Stimulated activated CD8-positive, alpha-beta memory T cell treated with anti-CD3 and anti-CD28 coated beads, Interleukin-2, amount 100 ng/mL, for 48 hours (primary cell): Measurements from ENCODE around the gene DLGAP1.
"Not testable (repeated sequence)": the region's sequence is repeated elsewhere in the genome, so short reads cannot be mapped to it uniquely, and the experiment has no call there.

ENCODE experiments used
- DNase-seq, 2 donors: peaks; one replicate each; pipeline ENCODE4 v3.0.0-alpha.2; 2020; ENCODE audit warnings: low read depth in 2 of 2

Gene DLGAP1

DNA sequence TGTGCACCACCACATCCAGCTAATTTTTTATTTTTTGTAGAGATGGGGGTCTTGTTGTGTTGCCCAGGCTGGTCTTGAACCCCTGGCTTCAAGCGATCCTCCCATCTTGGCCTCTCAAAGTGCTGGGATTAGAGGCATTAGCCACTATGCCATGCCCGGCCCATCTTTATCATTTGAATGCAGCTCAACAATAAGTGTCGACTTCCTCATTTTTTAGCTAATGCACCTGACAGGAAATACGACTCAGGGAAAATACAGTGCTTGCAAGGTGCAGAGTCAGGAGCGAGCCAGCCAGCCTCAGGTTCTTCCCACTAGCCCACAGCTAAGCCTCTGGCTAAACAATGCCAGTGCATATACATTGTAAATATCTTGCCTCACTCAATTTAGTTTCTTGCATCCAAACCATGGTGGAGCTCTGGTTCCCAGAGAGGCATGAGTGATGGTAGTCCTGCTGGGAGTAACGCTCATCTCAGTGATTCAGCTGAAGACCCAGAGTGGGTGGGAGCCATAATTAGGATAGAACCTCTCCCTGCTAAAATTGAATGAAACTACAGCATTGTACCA lies 870.1 kb downstream of the DLGAP1 start:
- no peak for DNase-seq

DNA sequence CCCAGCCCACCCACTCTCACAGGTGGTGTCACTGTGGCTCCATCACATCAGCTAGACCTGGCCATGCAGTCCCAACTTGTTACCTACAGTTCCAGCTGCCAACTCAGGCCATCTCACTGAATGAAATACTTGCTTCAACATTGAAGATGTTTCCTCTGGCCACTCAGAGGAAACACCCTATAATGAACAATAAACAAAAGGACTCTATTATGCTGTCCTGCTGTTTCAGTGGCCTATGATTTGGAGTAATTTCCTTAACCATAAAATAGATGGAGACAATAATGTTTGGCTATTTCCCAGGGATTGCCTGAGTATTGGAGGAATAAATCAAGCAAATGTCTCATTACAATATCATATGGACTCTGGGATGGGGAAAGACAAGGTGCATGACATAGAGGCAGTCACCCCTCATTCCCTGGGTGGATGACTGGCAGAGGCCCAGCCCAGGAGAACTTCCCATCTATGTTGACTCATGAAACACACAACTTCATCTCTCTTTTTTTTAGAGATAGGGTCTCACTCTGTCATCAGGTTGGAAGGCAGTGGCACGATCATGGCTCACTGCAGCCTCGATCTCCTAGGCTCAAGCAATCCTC lies 870.7 kb downstream of the DLGAP1 start:
- no peak for DNase-seq

DNA sequence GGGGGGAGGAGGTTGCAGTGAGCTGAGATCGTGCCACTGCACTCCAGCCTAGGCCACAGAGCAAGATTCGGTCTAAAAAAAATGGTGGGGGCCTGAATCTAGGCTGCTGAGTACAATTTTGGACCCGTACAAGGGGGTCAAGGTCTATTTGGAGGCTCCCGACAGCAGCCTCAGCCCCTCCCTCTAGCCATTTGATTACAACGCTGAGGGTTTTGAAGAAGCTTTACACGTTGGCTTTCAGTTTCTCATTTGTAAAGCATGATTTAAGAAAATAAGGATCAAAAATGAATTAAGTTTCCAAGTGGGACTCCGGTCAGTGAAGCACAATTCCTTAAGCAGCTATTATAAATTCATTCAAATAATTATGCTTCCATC lies 871.2 kb downstream of the DLGAP1 start:
- no peak for DNase-seq

DNA sequence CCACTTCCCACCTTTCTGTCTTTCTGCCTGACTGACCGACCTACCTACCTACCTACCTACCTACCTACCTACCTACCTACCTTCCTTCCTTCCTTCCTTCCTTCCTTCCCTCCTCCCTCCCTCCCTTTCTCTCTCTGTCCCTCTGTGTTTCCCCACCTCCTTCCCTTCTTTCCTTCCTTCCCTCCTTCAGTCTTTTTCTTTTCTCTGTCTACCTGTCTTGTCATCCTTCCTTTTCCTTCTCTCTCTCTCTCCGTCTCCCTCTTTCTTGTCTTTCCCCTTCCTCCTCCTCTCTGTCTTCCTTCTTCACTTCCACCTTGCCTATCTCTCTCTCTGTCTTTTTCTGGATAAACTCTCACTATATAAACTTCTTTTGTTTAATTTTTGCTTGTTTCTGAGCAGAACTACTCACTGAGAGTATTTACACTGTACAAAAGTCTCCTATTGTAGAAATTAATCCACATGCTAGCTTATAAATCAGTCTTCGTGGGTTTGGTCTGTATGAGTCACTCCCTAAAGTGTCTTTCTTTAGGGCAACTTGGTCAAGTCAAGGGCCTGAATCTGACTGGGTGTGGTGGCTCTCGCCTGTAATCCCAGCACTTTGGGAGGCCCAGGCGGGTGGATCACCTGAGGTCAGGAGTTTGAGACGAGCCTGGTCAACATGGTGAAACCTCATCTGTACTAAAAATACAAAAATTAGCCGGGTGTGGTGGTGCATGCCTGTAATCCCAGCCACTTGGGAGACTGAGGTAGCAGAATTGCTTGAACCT lies 871.8 kb downstream of the DLGAP1 start:
- not testable (repeated sequence) for DNase-seq

DNA sequence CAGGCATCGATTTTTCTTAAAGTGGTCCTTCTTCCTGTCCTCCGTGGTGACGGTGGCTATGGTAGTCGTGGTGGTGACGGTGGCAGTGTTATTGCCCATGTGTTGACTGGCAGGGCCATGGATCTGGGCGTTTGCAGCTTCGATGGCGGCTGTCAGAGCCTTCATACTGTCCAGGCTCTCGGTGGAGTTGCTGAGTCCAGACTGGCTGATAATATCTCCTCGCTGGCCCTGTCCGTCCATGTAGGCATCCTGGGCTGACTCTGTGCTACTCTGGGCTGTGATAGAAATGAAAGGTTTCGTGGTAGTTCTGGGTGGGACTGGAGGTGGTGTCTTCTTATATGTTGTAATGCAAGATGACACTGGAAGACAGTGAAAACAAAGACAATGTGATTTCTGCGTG lies 873.2 kb downstream of the DLGAP1 start:
- DNase-seq = no peak

DNA sequence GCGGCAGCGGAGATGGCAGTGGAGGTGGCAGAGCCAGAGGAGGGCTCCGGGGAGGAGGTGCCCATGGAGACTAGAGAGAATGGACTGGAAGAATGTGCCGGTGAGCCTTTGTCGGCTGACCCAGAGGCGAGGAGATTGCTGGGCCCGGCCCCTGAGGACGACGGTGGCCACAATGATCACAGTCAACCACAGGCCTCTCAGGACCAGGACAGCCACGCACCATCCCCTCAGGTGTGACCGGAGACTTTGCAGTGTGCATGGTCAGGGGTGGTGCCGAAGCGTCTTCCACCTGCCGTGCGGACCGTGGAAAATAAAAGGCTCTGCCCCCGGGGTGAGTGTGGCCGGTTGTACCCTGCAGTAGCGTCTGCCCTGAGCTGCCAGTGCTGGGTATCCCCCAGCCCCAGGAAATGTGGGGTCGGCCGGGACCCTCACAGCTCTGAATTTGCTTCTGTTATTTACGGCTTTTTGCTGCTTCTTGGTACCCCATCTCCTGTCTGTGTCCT lies 874.5 kb downstream of the DLGAP1 start:
- DNase-seq = not testable (repeated sequence)

- no peak for DNase-seq
These were observed 875.4 kb downstream of the DLGAP1 start for GRCh38 chr18:3579701-3580100.

- DNase-seq = no peak
These were observed 876.5 kb downstream of the DLGAP1 start for GRCh38 chr18:3578621-3579020.

GRCh38 chr18:3577281-3577855 lies 877.7 kb downstream of the DLGAP1 start:
- DNase-seq = no peak

DNA sequence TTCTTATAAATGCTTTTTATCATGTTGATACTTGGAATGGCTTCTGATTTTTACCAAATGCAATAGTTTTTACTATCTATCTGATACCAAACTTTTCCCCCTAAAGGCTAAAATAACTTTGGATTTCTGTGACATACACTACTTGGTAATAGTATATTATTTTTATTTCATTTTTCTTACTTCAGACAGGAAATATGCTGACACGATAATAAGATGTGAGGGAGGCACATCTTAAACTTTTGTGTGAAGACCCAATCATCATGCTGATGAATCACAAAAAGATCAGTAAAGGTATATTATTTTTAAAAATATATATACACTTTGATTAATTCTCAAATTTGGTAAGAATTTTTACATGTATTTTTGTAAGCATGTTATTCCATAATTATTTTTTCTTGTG lies 882.3 kb downstream of the DLGAP1 start:
- no peak for DNase-seq

GRCh38 chr18:3566851-3567250 lies 888.3 kb downstream of the DLGAP1 start:
- no peak for DNase-seq

- no peak for DNase-seq
These were observed 894.4 kb downstream of the DLGAP1 start for GRCh38 chr18:3560755-3561154.

DNA sequence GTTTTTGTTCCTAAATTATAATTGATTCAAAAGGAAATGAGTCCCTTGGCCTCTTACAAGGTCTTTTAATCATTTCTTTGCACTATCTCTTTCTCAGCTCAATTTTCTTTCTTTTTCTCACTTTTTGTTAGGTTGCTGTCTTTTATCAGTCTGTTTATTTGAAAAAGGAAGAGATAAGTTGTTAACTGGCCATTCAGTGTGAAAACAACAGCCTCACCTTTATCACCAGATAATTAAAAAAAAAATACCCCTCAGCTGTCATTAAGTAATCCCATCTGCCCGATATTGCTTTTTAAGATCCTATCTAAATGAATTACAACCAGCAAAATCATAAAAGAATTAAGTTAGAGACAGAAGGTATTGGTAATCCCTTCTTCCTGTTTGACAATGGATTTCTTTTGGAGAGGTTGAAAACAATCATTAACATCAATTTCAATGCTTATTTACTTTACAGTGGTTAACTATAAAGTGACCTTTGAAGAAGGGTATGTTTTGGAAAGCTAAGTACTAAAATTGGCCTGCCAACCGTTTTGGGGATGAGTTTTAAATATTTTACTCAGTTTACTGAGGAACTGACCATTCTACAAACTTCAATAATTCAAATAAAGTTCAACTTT lies 900.2 kb downstream of the DLGAP1 start:
- DNase-seq = no peak

DNA sequence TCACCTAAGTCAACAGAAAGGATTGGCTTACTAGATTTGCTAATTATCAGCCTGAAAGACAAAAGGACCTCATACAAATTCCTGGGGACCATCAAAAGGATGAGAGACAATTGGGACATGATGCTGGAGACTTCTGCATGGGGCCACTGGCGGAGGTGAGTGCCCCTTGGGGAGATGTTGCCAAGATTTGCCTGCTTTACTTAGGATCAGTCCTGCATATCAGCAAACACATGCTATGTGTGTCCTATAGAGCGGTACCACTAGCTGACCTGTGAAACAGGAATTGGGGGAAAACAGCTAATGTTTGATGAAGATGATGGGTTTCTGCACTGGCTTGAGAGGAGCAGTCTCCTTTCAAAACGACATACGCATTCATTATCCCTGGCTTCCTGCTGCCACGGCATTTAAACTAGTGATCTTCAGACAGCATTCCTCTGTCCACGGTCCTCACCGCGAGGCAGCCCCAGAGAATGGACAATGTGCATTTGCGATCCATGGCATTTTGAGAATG lies 901.0 kb downstream of the DLGAP1 start:
- DNase-seq = no peak

GRCh38 chr18:3552305-3552704 lies 902.8 kb downstream of the DLGAP1 start:
- DNase-seq = no peak

GRCh38 chr18:3547891-3548615 lies 907.1 kb downstream of the DLGAP1 start:
- DNase-seq = no peak

DNA sequence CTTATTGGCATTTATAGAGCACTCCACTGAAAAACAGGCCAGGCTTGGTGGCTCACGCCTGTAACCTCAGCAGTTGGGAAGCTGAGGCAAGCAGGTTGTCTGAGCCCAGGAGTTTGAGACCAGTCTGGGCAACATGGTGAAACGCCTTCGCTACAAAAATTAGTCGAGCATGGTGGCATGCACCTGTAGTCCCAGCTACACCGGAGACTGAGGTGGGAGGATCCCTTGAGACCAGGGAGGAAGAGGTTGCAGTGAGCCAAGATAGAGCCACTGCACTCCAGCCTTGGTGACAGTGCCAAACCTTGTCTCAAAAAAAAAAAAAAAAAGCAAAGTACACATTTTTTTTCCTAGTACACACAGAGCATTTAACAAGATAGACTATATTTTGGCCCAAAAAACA lies 909.0 kb downstream of the DLGAP1 start:
- DNase-seq = no peak

DNA sequence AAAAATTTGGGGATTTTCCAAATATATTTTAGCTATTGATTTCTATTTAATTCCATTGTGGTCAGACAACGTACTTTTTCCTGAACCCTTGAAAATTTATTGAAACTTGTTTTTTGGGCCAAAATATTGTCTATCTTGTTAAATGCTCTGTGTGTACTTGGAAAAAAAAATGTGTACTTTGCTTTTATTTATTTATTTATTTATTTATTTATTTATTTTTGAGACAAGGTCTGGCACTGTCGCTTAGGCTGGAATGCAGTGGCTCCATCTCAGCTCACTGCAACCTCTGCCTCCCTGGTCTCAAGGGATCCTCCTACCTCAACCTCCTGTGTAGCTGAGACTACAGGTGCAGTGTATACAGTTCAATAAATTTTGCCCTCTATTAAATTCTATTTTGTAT lies 910.6 kb downstream of the DLGAP1 start:
- no peak for DNase-seq

DNA sequence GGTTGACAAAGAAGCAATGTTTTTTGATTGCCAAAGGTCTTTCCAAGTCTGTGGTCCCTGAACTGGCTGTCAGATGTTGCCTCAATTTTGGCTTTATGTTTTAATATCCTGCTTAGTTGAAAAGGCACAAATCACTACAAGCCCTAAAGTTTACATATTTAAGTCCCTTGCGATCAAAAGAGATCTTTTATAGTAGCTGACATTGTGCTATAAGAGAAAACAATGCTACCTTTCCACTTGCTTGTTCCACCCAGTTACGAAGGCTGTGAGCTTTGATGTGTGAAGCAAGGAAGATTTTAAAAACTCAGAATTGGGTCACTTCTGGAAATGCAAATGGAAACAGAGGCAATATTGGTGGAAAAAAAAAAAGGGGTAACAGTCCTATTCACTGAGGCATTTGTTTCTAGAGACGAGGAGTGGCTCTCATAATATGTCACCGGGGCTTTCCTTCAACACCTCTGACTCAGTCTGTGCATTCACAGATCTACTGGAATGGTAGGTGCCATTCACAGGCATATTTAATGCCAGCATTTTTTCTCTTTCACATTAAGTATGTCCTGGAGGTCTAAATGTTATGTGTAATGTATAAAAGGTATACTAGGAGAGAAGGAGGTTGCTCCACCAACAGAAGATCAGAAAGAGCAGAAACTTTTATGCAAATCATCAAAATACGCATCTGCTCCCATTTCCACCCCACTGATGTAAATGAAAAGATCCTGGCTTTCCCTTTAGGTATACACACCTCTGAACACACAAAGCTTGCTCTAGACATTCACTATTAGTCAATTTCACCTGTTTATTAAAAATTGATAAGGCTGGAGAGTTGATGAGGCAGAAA lies 913.3 kb downstream of the DLGAP1 start:
- no peak for DNase-seq

DNA sequence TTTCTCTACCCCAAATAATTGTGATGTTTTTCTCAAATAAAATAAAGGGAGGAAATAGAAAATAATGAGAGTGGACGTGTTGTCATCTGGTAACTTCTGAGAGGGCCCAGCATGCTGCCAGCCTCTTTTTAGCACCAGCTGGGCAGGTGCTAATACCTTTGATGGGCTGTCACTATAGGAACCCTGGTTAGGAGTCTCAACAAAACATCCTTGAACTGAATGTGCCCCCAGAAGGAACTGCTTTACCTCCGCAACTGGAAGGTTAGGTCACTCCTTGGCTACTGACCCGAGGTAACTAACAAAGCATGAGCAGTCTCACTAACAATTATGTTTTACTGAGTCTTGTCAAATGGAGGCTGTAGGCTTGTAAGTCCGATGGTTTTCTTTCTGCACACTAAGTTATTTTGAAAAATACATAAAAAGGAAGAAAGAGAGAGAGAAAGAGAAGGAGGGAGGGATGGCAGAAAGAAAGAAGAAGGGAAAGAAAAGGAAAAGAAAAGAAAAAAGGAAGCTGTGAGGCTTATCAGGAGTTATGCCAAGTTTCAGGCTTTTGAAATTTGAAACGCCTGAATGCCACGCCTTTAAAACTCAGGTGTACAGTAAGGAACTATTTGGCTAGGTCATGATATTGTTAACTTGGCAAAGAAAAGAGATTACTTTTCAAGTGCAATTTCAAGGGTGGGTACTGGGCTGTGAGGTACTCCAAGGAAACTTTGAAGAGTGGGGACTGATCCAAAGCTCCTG lies 914.1 kb downstream of the DLGAP1 start:
- no peak for DNase-seq
